ENCODE data around the gene SRP72.
A peak's percentile ranks its signal among the peaks of the same experiment; 100 is the strongest.

SRP72 gene, protein sequence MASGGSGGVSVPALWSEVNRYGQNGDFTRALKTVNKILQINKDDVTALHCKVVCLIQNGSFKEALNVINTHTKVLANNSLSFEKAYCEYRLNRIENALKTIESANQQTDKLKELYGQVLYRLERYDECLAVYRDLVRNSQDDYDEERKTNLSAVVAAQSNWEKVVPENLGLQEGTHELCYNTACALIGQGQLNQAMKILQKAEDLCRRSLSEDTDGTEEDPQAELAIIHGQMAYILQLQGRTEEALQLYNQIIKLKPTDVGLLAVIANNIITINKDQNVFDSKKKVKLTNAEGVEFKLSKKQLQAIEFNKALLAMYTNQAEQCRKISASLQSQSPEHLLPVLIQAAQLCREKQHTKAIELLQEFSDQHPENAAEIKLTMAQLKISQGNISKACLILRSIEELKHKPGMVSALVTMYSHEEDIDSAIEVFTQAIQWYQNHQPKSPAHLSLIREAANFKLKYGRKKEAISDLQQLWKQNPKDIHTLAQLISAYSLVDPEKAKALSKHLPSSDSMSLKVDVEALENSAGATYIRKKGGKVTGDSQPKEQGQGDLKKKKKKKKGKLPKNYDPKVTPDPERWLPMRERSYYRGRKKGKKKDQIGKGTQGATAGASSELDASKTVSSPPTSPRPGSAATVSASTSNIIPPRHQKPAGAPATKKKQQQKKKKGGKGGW

DNA sequence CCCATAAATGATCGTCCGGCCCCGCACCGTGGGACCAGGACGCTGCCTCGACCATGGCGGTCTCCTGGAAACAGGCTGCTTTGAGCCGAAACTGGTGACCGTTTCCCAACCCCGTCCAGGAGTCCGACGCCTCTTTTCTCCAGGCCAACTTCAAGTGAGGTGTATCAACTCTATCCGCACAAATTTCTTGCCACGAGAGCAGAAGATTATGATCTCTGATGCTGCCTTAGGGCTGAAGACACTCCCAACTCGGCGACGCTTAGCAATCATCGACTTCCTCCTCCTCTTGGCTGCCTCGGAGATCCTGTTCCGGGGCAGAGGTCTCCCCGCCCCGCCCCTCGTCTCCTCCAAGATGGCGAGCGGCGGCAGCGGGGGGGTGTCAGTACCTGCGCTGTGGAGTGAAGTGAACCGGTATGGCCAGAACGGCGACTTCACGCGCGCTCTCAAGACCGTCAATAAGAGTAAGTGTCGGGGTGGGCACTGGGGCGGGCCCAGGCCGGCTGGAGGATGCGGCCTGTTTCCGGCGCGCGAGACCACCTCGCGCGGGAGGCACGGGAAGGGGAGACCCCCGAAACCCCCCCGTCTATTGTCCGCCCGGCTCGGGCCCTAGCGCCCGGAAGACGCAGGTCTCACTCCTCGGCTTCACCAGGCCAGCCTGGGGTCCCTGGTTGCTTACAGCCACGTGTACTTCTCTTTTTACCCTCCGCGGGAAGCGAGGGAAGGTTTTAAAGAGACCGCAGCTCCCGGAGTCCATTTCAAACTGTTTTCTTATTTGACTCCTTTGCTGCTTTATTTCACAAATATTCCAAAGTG, at the start of gene SRP72:
Gene SRP72, plus strand, starts transcription at position 334 of the 813 bp plus-strand sequence. Its CDS starts 19 bp downstream, at position 353.
- peak; percentile 95 for DNase-seq (ENCODE audit: low read depth)
- H3K4me3 ChIP-seq (ENCODE audit: low read depth, low read length): peak within 1 kb of the TSS; percentile 99
- TF ChIP-seq, protein P1, sequence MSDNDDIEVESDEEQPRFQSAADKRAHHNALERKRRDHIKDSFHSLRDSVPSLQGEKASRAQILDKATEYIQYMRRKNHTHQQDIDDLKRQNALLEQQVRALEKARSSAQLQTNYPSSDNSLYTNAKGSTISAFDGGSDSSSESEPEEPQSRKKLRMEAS (IDR thresholded peaks at IDR 0.05; ENCODE audit: low read depth, low read length): peak; percentile 76
- TF ChIP-seq POLR2A (IDR thresholded peaks at IDR 0.05; ENCODE audit: extremely low read depth, insufficient read length) (peak; percentile 86), MYC (IDR thresholded peaks at IDR 0.05; ENCODE audit: low read depth, low read length) (peak; percentile 67)
- TF ChIP-seq, protein P2, sequence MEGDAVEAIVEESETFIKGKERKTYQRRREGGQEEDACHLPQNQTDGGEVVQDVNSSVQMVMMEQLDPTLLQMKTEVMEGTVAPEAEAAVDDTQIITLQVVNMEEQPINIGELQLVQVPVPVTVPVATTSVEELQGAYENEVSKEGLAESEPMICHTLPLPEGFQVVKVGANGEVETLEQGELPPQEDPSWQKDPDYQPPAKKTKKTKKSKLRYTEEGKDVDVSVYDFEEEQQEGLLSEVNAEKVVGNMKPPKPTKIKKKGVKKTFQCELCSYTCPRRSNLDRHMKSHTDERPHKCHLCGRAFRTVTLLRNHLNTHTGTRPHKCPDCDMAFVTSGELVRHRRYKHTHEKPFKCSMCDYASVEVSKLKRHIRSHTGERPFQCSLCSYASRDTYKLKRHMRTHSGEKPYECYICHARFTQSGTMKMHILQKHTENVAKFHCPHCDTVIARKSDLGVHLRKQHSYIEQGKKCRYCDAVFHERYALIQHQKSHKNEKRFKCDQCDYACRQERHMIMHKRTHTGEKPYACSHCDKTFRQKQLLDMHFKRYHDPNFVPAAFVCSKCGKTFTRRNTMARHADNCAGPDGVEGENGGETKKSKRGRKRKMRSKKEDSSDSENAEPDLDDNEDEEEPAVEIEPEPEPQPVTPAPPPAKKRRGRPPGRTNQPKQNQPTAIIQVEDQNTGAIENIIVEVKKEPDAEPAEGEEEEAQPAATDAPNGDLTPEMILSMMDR (IDR thresholded peaks at IDR 0.05; ENCODE audit: low read depth, low read length): no peak

DNA sequence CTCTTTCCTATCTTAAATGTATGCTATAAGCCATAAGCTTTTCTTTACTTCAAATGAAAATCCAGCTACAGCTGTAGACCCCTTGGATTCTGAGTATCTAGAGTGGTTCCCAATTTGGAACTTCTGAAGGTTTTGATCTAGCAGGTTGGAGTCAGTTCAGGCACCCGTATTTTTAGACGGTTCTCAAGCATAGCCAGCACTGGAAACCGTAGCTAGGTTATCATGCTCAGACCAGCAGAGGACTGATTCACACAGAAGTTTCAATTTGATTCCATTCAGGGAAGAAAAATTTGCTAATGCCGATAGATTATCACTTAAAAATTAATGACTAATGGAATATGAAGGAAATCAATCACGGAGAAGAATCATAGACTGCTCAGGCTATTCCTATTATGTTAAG, 43.2 kb upstream of the SRP72 start:
- no peak for DNase-seq (ENCODE audit: low read depth)
- TF ChIP-seq, protein P1 (IDR thresholded peaks at IDR 0.05; ENCODE audit: low read depth, low read length): no peak
- no peak overlapping the region for H3K4me3 ChIP-seq (ENCODE audit: low read depth, low read length)

DNA sequence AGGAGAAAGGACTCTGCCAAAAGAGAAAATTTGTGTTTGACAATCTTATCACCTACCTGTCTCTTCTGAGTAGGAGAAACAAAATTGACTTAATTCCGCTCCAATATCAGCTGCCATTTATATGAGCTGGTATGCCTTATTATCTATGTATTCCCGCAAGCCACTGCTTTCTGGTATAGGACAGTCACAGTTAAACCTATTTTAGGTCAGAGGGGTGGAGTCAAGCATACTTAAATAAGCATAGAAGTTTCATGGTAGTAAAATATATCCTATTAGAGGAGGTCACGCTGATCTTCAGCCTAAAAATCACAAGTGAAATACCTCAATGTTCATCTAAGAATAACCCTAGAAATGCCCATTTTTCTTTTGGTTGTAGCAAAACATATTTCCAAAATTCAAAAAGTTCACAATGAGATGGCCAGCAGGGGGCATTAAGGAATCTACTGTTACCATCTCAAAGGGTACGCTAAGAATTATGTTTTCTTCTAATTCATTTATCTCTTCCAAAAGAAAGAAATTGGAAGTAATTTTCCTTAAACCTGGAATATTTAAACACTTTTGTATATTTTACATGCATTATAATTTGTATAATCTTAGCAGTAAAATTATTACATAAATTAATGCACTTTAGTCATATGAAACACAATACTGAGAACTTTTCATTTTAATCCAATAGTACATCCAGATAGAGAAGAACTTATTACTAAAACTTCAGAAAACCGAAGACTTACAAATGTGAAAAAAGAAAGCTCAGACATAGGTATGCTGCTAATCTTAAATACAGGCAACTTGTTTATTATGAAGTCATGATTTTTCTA, 42.5 kb upstream of the SRP72 start:
- no peak for TF ChIP-seq MYC (IDR thresholded peaks at IDR 0.05; ENCODE audit: low read depth, low read length)
- TF ChIP-seq, protein P1 (IDR thresholded peaks at IDR 0.05; ENCODE audit: low read depth, low read length): no peak
- TF ChIP-seq, protein P2 (IDR thresholded peaks at IDR 0.05; ENCODE audit: low read depth, low read length): peak; percentile 57
- no peak for TF ChIP-seq POLR2A (IDR thresholded peaks at IDR 0.05; ENCODE audit: extremely low read depth, insufficient read length)
- peak; percentile 51 for DNase-seq (ENCODE audit: low read depth)
- no peak overlapping the region for H3K4me3 ChIP-seq (ENCODE audit: low read depth, low read length)

DNA sequence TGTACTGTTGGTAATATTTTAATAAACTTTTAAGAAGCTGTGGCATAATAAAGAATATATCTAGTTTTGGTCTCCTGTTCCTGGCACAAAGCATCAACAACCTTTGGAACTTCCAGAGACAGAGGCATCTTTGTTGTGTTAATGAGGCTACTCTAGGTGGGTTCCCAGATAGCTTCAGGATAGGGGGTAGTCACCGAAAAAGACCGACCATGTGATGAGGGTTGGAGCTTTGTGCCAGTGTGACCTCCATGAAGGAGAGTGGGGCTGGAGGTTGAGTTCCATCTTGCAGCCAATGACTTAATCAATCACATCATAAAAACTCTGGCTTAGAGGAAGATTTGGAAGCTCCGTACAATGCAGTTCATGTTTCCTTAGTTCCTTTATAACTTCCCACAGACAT, 41.9 kb upstream of the SRP72 start:
- H3K4me3 ChIP-seq (ENCODE audit: low read depth, low read length): no peak overlapping the region
- TF ChIP-seq, protein P1 (IDR thresholded peaks at IDR 0.05; ENCODE audit: low read depth, low read length): no peak
- TF ChIP-seq, protein P2 (IDR thresholded peaks at IDR 0.05; ENCODE audit: low read depth, low read length): no peak
- TF ChIP-seq POLR2A (IDR thresholded peaks at IDR 0.05; ENCODE audit: extremely low read depth, insufficient read length): no peak
- TF ChIP-seq MYC (IDR thresholded peaks at IDR 0.05; ENCODE audit: low read depth, low read length): no peak
- no peak for DNase-seq (ENCODE audit: low read depth)

DNA sequence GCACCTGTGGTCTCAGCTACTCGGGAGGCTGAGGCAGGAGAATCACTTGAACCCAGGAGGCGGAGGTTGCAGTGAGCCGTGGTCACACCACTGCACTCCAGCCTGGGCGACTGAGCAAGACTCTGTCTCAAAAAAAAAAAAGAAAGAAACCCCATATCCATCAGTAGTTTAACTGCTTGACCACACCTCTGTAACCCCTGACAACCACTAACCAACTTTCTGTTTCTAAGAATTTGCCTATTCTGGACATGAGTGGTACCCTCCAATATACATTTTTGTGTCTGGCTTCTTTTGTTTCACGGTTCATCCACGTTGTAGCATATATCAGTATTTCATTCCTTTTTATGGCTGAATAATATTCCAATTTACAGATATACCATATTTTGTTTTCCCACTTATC, 41.1 kb upstream of the SRP72 start:
- H3K4me3 ChIP-seq (ENCODE audit: low read depth, low read length): no peak overlapping the region
- no peak for DNase-seq (ENCODE audit: low read depth)
- TF ChIP-seq MYC (IDR thresholded peaks at IDR 0.05; ENCODE audit: low read depth, low read length) (no peak), POLR2A (IDR thresholded peaks at IDR 0.05; ENCODE audit: extremely low read depth, insufficient read length) (no peak)
- TF ChIP-seq, protein P2 (IDR thresholded peaks at IDR 0.05; ENCODE audit: low read depth, low read length): no peak
- TF ChIP-seq, protein P1 (IDR thresholded peaks at IDR 0.05; ENCODE audit: low read depth, low read length): no peak
